ENCODE results near the gene ZFPM1.

DNA sequence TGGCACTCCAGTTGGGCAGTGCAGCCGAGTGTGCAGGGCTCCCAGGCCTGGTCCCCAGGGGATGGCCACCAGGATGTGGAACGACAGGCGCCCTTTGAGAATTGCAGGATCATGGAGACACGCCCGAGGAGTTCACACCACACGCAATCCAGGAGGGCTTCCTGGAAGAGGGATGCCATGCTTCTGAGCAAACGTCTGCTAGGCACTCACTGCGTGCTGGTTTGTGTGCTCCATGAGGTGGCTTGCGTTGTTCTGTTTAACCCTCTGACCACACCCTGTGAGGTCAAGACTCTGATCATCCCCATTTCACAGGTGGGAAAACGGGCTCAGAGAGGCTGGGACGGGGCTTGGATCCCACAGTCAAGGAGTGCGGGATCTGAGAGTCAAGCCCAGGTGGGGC lies 32.6 kb upstream of the ZFPM1 start:
- TF ChIP-seq, protein P1, sequence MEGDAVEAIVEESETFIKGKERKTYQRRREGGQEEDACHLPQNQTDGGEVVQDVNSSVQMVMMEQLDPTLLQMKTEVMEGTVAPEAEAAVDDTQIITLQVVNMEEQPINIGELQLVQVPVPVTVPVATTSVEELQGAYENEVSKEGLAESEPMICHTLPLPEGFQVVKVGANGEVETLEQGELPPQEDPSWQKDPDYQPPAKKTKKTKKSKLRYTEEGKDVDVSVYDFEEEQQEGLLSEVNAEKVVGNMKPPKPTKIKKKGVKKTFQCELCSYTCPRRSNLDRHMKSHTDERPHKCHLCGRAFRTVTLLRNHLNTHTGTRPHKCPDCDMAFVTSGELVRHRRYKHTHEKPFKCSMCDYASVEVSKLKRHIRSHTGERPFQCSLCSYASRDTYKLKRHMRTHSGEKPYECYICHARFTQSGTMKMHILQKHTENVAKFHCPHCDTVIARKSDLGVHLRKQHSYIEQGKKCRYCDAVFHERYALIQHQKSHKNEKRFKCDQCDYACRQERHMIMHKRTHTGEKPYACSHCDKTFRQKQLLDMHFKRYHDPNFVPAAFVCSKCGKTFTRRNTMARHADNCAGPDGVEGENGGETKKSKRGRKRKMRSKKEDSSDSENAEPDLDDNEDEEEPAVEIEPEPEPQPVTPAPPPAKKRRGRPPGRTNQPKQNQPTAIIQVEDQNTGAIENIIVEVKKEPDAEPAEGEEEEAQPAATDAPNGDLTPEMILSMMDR (IDR thresholded peaks at IDR 0.05): no peak
- TF ChIP-seq POLR2AphosphoS5 (IDR thresholded peaks at IDR 0.05; ENCODE audit: low read depth, low read length): no peak
- TF ChIP-seq TCF7L2 (IDR thresholded peaks at IDR 0.05; ENCODE audit: low read depth, low read length): no peak
- TF ChIP-seq, protein P2, sequence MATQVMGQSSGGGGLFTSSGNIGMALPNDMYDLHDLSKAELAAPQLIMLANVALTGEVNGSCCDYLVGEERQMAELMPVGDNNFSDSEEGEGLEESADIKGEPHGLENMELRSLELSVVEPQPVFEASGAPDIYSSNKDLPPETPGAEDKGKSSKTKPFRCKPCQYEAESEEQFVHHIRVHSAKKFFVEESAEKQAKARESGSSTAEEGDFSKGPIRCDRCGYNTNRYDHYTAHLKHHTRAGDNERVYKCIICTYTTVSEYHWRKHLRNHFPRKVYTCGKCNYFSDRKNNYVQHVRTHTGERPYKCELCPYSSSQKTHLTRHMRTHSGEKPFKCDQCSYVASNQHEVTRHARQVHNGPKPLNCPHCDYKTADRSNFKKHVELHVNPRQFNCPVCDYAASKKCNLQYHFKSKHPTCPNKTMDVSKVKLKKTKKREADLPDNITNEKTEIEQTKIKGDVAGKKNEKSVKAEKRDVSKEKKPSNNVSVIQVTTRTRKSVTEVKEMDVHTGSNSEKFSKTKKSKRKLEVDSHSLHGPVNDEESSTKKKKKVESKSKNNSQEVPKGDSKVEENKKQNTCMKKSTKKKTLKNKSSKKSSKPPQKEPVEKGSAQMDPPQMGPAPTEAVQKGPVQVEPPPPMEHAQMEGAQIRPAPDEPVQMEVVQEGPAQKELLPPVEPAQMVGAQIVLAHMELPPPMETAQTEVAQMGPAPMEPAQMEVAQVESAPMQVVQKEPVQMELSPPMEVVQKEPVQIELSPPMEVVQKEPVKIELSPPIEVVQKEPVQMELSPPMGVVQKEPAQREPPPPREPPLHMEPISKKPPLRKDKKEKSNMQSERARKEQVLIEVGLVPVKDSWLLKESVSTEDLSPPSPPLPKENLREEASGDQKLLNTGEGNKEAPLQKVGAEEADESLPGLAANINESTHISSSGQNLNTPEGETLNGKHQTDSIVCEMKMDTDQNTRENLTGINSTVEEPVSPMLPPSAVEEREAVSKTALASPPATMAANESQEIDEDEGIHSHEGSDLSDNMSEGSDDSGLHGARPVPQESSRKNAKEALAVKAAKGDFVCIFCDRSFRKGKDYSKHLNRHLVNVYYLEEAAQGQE (IDR thresholded peaks at IDR 0.05; ENCODE audit: insufficient read depth in 1 of 2, low read depth in 2 of 2, low read length in 1 of 2): no peak

Measured in Panc1 (cell line).